Loucy (cell line): ENCODE measurements around the gene ZBTB3.
A peak's percentile ranks its signal among the peaks of the same experiment; 100 is the strongest.

Experiments
- H2AFZ ChIP-seq: fragments of 200-600 bp; sonication (generic); 2 replicates; pipeline ENCODE4 v1.6.0; 2016; ENCODE audit warnings: antibody characterized with exemption, mild to moderate bottlenecking, low read length, moderate library complexity
- H3F3A ChIP-seq: fragments of 200-600 bp; 2 replicates; pipeline ENCODE4 v1.6.0; 2016; ENCODE audit warnings: antibody characterized with exemption, low read depth, mild to moderate bottlenecking
- H3K27me3 ChIP-seq: fragments of 200-600 bp; sonication (generic); 2 replicates; pipeline ENCODE4 v1.6.1; 2014; ENCODE audit warnings: low read length, mild to moderate bottlenecking; ENCODE audit not compliant: insufficient read depth, poor library complexity, severe bottlenecking
- H3K36me3 ChIP-seq: fragments of 200-600 bp; sonication (generic); 2 replicates; pipeline ENCODE4 v1.6.1; 2016; ENCODE audit warnings: low read length; ENCODE audit not compliant: insufficient read depth
- H3K4me1 ChIP-seq: fragments of 200-600 bp; sonication (generic); 2 replicates; pipeline ENCODE4 v1.5.1; 2014; ENCODE audit warnings: low read length, mild to moderate bottlenecking; ENCODE audit not compliant: insufficient read depth, poor library complexity, severe bottlenecking
- H3K4me2 ChIP-seq: fragments of 200-600 bp; sonication (generic); 2 replicates; pipeline ENCODE4 v1.6.0; 2014; ENCODE audit warnings: antibody characterized with exemption, low read length, low read depth, mild to moderate bottlenecking; ENCODE audit not compliant: poor library complexity, severe bottlenecking
- H3K4me3 ChIP-seq: fragments of 200-600 bp; sonication (generic); 2 replicates; pipeline ENCODE4 v1.5.1; 2014; ENCODE audit warnings: low read length, mild to moderate bottlenecking, mixed read lengths; ENCODE audit not compliant: poor library complexity, severe bottlenecking
- H3K79me2 ChIP-seq: fragments of 200-600 bp; sonication (generic); 2 replicates; pipeline ENCODE4 v1.6.1; 2014; ENCODE audit warnings: low read length; ENCODE audit not compliant: insufficient read depth
- H3K9ac ChIP-seq: fragments of 200-600 bp; sonication (generic); 2 replicates; pipeline ENCODE4 v1.6.0; 2014; ENCODE audit warnings: mild to moderate bottlenecking, low read depth, low read length, moderate library complexity; ENCODE audit not compliant: poor library complexity, severe bottlenecking
- H3K9me2 ChIP-seq: fragments of 200-600 bp; sonication (generic); replicated peaks from 2 replicates; pipeline ENCODE4 v1.6.1; 2016; ENCODE audit warnings: low read depth, low read length, mixed read lengths
- H3K9me3 ChIP-seq: fragments of 200-600 bp; sonication (generic); 2 replicates; pipeline ENCODE4 v1.6.1; 2014; ENCODE audit warnings: mild to moderate bottlenecking, antibody characterized with exemption, low read length, low read depth; ENCODE audit not compliant: insufficient read depth
- H4K20me1 ChIP-seq: fragments of 200-600 bp; sonication (generic); 2 replicates; pipeline ENCODE4 v1.6.0; 2014; ENCODE audit warnings: antibody characterized with exemption, low read length, mild to moderate bottlenecking; ENCODE audit not compliant: insufficient read depth, poor library complexity, severe bottlenecking
- CTCF ChIP-seq: fragments of 200-600 bp; sonication (generic); conservative IDR thresholded peaks from 2 replicates; pipeline ENCODE4 v1.5.1; 2014; ENCODE audit warnings: mild to moderate bottlenecking, antibody characterized with exemption, low read length
- EZH2phosphoT487 ChIP-seq: fragments of 200-600 bp; IDR thresholded peaks from 2 replicates; pipeline ENCODE4 v1.6.1; 2018; ENCODE audit warnings: antibody characterized with exemption, mild to moderate bottlenecking, moderate library complexity, borderline replicate concordance

The ZBTB3 gene

GRCh38 chr11:62716206-62716605 is 37.8 kb downstream of the ZBTB3 start:
- Histone ChIP-seq H3K4me2 (peak overlapping the region; percentile 6), H3F3A (peaks cover 7% of the 10 kb centered on the region; the same call in 1 of the 2 replicates), H3K4me1 (peaks cover 10% of the 10 kb centered on the region), H3K79me2 (peaks cover 77% of the 10 kb centered on the region), H3K9me2 (no peaks in the 10 kb centered on the region), H3K4me3 (no peak overlapping the region), H3K27me3 (no peaks in the 10 kb centered on the region), H2AFZ (no peak overlapping the region), H3K9ac (peak overlapping the region; percentile 10), H3K9me3 (no peaks in the 10 kb centered on the region), H4K20me1 (peaks cover 77% of the 10 kb centered on the region), H3K36me3 (peaks cover 96% of the 10 kb centered on the region)
- no peak for TF ChIP-seq CTCF
- no peak for TF ChIP-seq EZH2phosphoT487

GRCh38 chr11:62715150-62716130 is 38.5 kb downstream of the ZBTB3 start:
- H3K9me2 ChIP-seq: no peaks in the 10 kb centered on the region
- no peak; the same call in 1 of the 2 replicates for TF ChIP-seq CTCF
- H2AFZ ChIP-seq: no peak overlapping the region
- peaks cover 73% of the 10 kb centered on the region for H4K20me1 ChIP-seq
- no peak overlapping the region for H3K9ac ChIP-seq
- no peaks in the 10 kb centered on the region for H3K27me3 ChIP-seq
- peaks cover 69% of the 10 kb centered on the region for H3K79me2 ChIP-seq
- H3K9me3 ChIP-seq: no peaks in the 10 kb centered on the region
- peaks cover 6% of the 10 kb centered on the region for H3K4me1 ChIP-seq
- H3K4me2 ChIP-seq: no peak overlapping the region
- peaks cover 7% of the 10 kb centered on the region; the same call in 1 of the 2 replicates for H3F3A ChIP-seq
- H3K36me3 ChIP-seq: peaks cover 94% of the 10 kb centered on the region
- H3K4me3 ChIP-seq: no peak overlapping the region

GRCh38 chr11:62713343-62713742 is 40.6 kb downstream of the ZBTB3 start:
- peaks cover 49% of the 10 kb centered on the region for H3K79me2 ChIP-seq
- H3K4me1 ChIP-seq: peaks cover 3% of the 10 kb centered on the region
- H3K36me3 ChIP-seq: peaks cover 89% of the 10 kb centered on the region
- no peaks in the 10 kb centered on the region for H3K9me3 ChIP-seq
- H3K9ac ChIP-seq: no peak overlapping the region
- H3K9me2 ChIP-seq: no peaks in the 10 kb centered on the region
- peaks cover 7% of the 10 kb centered on the region; the same call in 1 of the 2 replicates for H3F3A ChIP-seq
- peaks cover 57% of the 10 kb centered on the region for H4K20me1 ChIP-seq
- TF ChIP-seq CTCF (no peak), EZH2phosphoT487 (no peak)
- H3K4me2 ChIP-seq: no peak overlapping the region
- H2AFZ ChIP-seq: no peak overlapping the region
- no peak overlapping the region for H3K4me3 ChIP-seq
- no peaks in the 10 kb centered on the region for H3K27me3 ChIP-seq
